SK-N-SH treated with all-trans-retinoic acid at 6 μM for 48 hours (cell line): Measurements from ENCODE around the gene PRR23E.
A peak's percentile ranks its signal among the peaks of the same experiment; 100 is the strongest.

ENCODE experiments used
- ATAC-seq: fragments of 200-7000 bp; cut with Tn5 transposase; 3 replicates; pipeline ENCODE4 v1.9.1; 2020; ENCODE audit warnings: mild to moderate bottlenecking, moderate library complexity
- ARNTL ChIP-seq: fragments of 450-650 bp; formaldehyde crosslinking; IDR thresholded peaks from 2 replicates; pipeline ENCODE4 v1.5.0; 2020; ENCODE audit warnings: low read depth, mild to moderate bottlenecking, moderate library complexity, borderline replicate concordance
- BACH2 ChIP-seq: fragments of 250-450 bp; sonication (Bioruptor Pico); IDR thresholded peaks from 2 replicates; pipeline ENCODE4 v1.9.0; 2021; ENCODE audit warnings: mild to moderate bottlenecking, borderline replicate concordance
- CREB5 ChIP-seq: fragments of 250-450 bp; sonication (Bioruptor Pico); IDR thresholded peaks from 2 replicates; pipeline ENCODE4 v1.5.1; 2020; ENCODE audit warnings: low read depth, mild to moderate bottlenecking, moderate library complexity
- CSRNP3 ChIP-seq: fragments of 250-450 bp; sonication (Bioruptor Pico); IDR thresholded peaks from 2 replicates; pipeline ENCODE4 v1.5.1; 2021; ENCODE audit warnings: mild to moderate bottlenecking, moderate library complexity
- ESRRG ChIP-seq: fragments of 250-450 bp; sonication (Bioruptor Pico); IDR thresholded peaks from 2 replicates; pipeline ENCODE4 v1.6.1; 2021; ENCODE audit warnings: mild to moderate bottlenecking
- OSR1 ChIP-seq: fragments of 250-450 bp; sonication (Bioruptor Pico); IDR thresholded peaks from 2 replicates; pipeline ENCODE4 v1.8.0; 2022; ENCODE audit warnings: moderate library complexity, mild to moderate bottlenecking, inconsistent platforms
- PATZ1 ChIP-seq: fragments of 250-450 bp; sonication (Bioruptor Pico); IDR thresholded peaks from 2 replicates; pipeline ENCODE4 v1.8.0; 2020; ENCODE audit warnings: mild to moderate bottlenecking, moderate library complexity, borderline replicate concordance
- POU6F1 ChIP-seq: fragments of 250-450 bp; sonication (Bioruptor Pico); IDR thresholded peaks from 2 replicates; pipeline ENCODE4 v1.8.0; 2021; ENCODE audit warnings: low read depth, mild to moderate bottlenecking, moderate library complexity, borderline replicate concordance
- PPARA ChIP-seq: fragments of 250-450 bp; sonication (Bioruptor Pico); IDR thresholded peaks from 2 replicates; pipeline ENCODE4 v1.5.0; 2020; ENCODE audit warnings: mild to moderate bottlenecking, borderline replicate concordance
- RARB ChIP-seq: fragments of 250-450 bp; sonication (Bioruptor Pico); IDR thresholded peaks from 2 replicates; pipeline ENCODE4 v1.8.0; 2021; ENCODE audit warnings: mild to moderate bottlenecking, moderate library complexity
- SNAI2 ChIP-seq: fragments of 250-450 bp; sonication (Bioruptor Pico); IDR thresholded peaks from 2 replicates; pipeline ENCODE4 v1.5.0; 2020; ENCODE audit warnings: mild to moderate bottlenecking, moderate library complexity
- TCF4 ChIP-seq: fragments of 250-450 bp; sonication (Bioruptor Pico); IDR thresholded peaks from 2 replicates; pipeline ENCODE4 v1.8.0; 2021; ENCODE audit warnings: mild to moderate bottlenecking, moderate library complexity, borderline replicate concordance
- TOX ChIP-seq: fragments of 250-450 bp; sonication (Bioruptor Pico); IDR thresholded peaks from 2 replicates; pipeline ENCODE4 v1.8.0; 2021; ENCODE audit warnings: mild to moderate bottlenecking, moderate library complexity, borderline replicate concordance
- TSHZ2 ChIP-seq: fragments of 250-450 bp; sonication (Bioruptor Pico); IDR thresholded peaks from 2 replicates; pipeline ENCODE4 v1.5.0; 2020; ENCODE audit warnings: mild to moderate bottlenecking, moderate library complexity
- ZFP3 ChIP-seq: fragments of 250-450 bp; sonication (Bioruptor Pico); IDR thresholded peaks from 2 replicates; pipeline ENCODE4 v1.5.0; 2020; ENCODE audit warnings: mild to moderate bottlenecking, moderate library complexity
- ZFP30 ChIP-seq: fragments of 450-650 bp; formaldehyde crosslinking; IDR thresholded peaks from 2 replicates; pipeline ENCODE4 v1.5.0; 2022; ENCODE audit warnings: mild to moderate bottlenecking, moderate library complexity
- ZNF565 ChIP-seq: fragments of 450-650 bp; formaldehyde crosslinking; conservative IDR thresholded peaks from 2 replicates; pipeline ENCODE4 v1.5.0; 2020; ENCODE audit warnings: low read depth, mild to moderate bottlenecking, moderate library complexity
- ZNF70 ChIP-seq: fragments of 450-650 bp; formaldehyde crosslinking; IDR thresholded peaks from 2 replicates; pipeline ENCODE4 v1.5.0; 2020; ENCODE audit warnings: mild to moderate bottlenecking, moderate library complexity
- ZNF8 ChIP-seq: fragments of 450-650 bp; formaldehyde crosslinking; IDR thresholded peaks from 2 replicates; pipeline ENCODE4 v1.5.0; 2020; ENCODE audit warnings: mild to moderate bottlenecking, moderate library complexity

Gene PRR23E

GRCh38 chr3:127212231-127212630 is 19.3 kb downstream of the PRR23E start:
- TF ChIP-seq ZNF70 (CRISPR knock-in tag), result no peak
- TF ChIP-seq PATZ1, result no peak
- TF ChIP-seq ZFP3 (CRISPR knock-in tag), result no peak
- no peak for TF ChIP-seq ESRRG
- no peak for TF ChIP-seq BACH2 (CRISPR knock-in tag)
- TF ChIP-seq OSR1 (CRISPR knock-in tag), result no peak
- TF ChIP-seq ZNF8 (CRISPR knock-in tag), result no peak
- no peak for TF ChIP-seq TCF4
- no peak for ATAC-seq

GRCh38 chr3:127212711-127213110 is 19.8 kb downstream of the PRR23E start:
- no peak for ATAC-seq

GRCh38 chr3:127213381-127213918 is 20.5 kb downstream of the PRR23E start:
- TF ChIP-seq SNAI2 (CRISPR knock-in tag), result no peak
- TF ChIP-seq ZNF8 (CRISPR knock-in tag), result no peak
- TF ChIP-seq ZNF70 (CRISPR knock-in tag), result no peak
- TF ChIP-seq ZFP30 (CRISPR knock-in tag), result no peak
- no peak for TF ChIP-seq ZNF565 (CRISPR knock-in tag)
- TF ChIP-seq ESRRG, result no peak
- no peak for TF ChIP-seq PPARA
- no peak for TF ChIP-seq TCF4
- no peak for TF ChIP-seq CREB5 (CRISPR knock-in tag)
- no peak for ATAC-seq

More at GRCh38 chr3:127212711-127213110, 19.8 kb downstream of the PRR23E start:
- TF ChIP-seq ARNTL (CRISPR knock-in tag) (no peak), TCF4 (no peak), POU6F1 (CRISPR knock-in tag) (no peak), BACH2 (CRISPR knock-in tag) (no peak), RARB (CRISPR knock-in tag) (no peak), ZNF8 (CRISPR knock-in tag) (no peak), CREB5 (CRISPR knock-in tag) (no peak), TOX (CRISPR knock-in tag) (no peak), TSHZ2 (CRISPR knock-in tag) (no peak)

GRCh38 chr3:127214975-127215374 is 22.0 kb downstream of the PRR23E start:
- peak; percentile 20; the same call in 1 of the 3 replicates for ATAC-seq
- TF ChIP-seq ZFP30 (CRISPR knock-in tag) (no peak), OSR1 (CRISPR knock-in tag) (no peak), CSRNP3 (CRISPR knock-in tag) (no peak), ZFP3 (CRISPR knock-in tag) (no peak), SNAI2 (CRISPR knock-in tag) (no peak), PATZ1 (no peak), PPARA (no peak), TOX (CRISPR knock-in tag) (no peak), BACH2 (CRISPR knock-in tag) (no peak), RARB (CRISPR knock-in tag) (no peak), TSHZ2 (CRISPR knock-in tag) (no peak)
